HepG2 (cell line): ENCODE measurements around the gene RRP12. TPM values are rescaled to one million over a fixed set of nuclear protein-coding genes. Genes with fewer than 3 reads are reported as not detected.
A peak's percentile ranks its signal among the peaks of the same experiment; 100 is the strongest.

Experiments used
- DDIT3 ChIP-seq: sonication (generic); formaldehyde crosslinking; IDR thresholded peaks from 2 replicates; pipeline ENCODE4 v1.4.0; 2020; ENCODE audit warnings: mild to moderate bottlenecking, missing genetic modification reagents
- E2F2 ChIP-seq: sonication (generic); formaldehyde crosslinking; IDR thresholded peaks from 2 replicates; pipeline ENCODE4 v1.4.0; 2020; ENCODE audit warnings: missing genetic modification reagents, borderline replicate concordance
- GTF3A ChIP-seq: sonication (generic); formaldehyde crosslinking; conservative IDR thresholded peaks from 2 replicates; pipeline ENCODE4 v1.4.0; 2020; ENCODE audit warnings: mild to moderate bottlenecking, missing genetic modification reagents
- HES4 ChIP-seq: sonication (generic); formaldehyde crosslinking; IDR thresholded peaks from 2 replicates; pipeline ENCODE4 v1.9.0; 2021; ENCODE audit warnings: mild to moderate bottlenecking, missing genetic modification reagents, borderline replicate concordance
- HNRNPK ChIP-seq: fragments of 200-400 bp; formaldehyde crosslinking; IDR thresholded peaks from 2 replicates; pipeline ENCODE4 v1.6.1; 2018; ENCODE audit warnings: low read length, low read depth, moderate library complexity, mild to moderate bottlenecking; ENCODE audit not compliant: poor library complexity, severe bottlenecking
- KAT2B ChIP-seq: fragments of 150-350 bp; IDR thresholded peaks from 2 replicates; pipeline ENCODE4 v1.6.1; 2014; ENCODE audit warnings: low read depth, low read length, borderline replicate concordance
- KMT2A ChIP-seq: sonication (generic); formaldehyde crosslinking; IDR thresholded peaks from 2 replicates; pipeline ENCODE4 v1.4.0; 2020; ENCODE audit warnings: missing genetic modification reagents
- LRRFIP1 ChIP-seq: sonication (generic); formaldehyde crosslinking; conservative IDR thresholded peaks from 2 replicates; pipeline ENCODE4 v1.4.0; 2020; ENCODE audit warnings: missing genetic modification reagents
- NR1H2 ChIP-seq: sonication (generic); formaldehyde crosslinking; IDR thresholded peaks from 2 replicates; pipeline ENCODE4 v1.8.1; 2022; ENCODE audit warnings: low read depth, missing genetic modification reagents, borderline replicate concordance
- NR2F1 ChIP-seq, 2 experiments: fragments of 450-650 bp in 1 of 2; formaldehyde crosslinking in 1 of 2; IDR thresholded peaks; 2 replicates each; pipeline versions ENCODE4 v1.5.0 to v1.6.1; 2016 to 2020; ENCODE audit warnings: mild to moderate bottlenecking in 1 of 2, missing compliant biosample characterization in 1 of 2, missing genetic modification reagents in 1 of 2, moderate library complexity in 1 of 2
- PRDM10 ChIP-seq: sonication (generic); formaldehyde crosslinking; IDR thresholded peaks from 2 replicates; pipeline ENCODE4 v1.4.0; 2020; ENCODE audit warnings: low read depth, missing genetic modification reagents
- REL ChIP-seq: sonication (generic); formaldehyde crosslinking; conservative IDR thresholded peaks from 2 replicates; pipeline ENCODE4 v1.8.0; 2022; ENCODE audit warnings: mild to moderate bottlenecking, missing genetic modification reagents, moderate library complexity
- ZBTB34 ChIP-seq: sonication (generic); formaldehyde crosslinking; IDR thresholded peaks from 2 replicates; pipeline ENCODE4 v1.8.0; 2022; ENCODE audit warnings: mild to moderate bottlenecking, missing genetic modification reagents
- ZEB1 ChIP-seq: IDR thresholded peaks from 2 replicates; pipeline ENCODE4 v1.6.1; 2012; ENCODE audit warnings: mild to moderate bottlenecking, low read depth, inconsistent platforms; ENCODE audit not compliant: insufficient replicate concordance
- ZFP36L2 ChIP-seq: sonication (generic); formaldehyde crosslinking; IDR thresholded peaks from 2 replicates; pipeline ENCODE4 v1.4.0; 2020; ENCODE audit warnings: missing genetic modification reagents
- ZFP62 ChIP-seq: sonication (generic); formaldehyde crosslinking; IDR thresholded peaks from 2 replicates; pipeline ENCODE4 v1.4.0; 2020; ENCODE audit warnings: missing genetic modification reagents
- ZNF569 ChIP-seq: sonication (generic); formaldehyde crosslinking; IDR thresholded peaks from 2 replicates; pipeline ENCODE4 v1.5.0; 2020; ENCODE audit warnings: mild to moderate bottlenecking, missing genetic modification reagents, moderate library complexity, borderline replicate concordance
- ZNF607 ChIP-seq: sonication (generic); formaldehyde crosslinking; IDR thresholded peaks from 2 replicates; pipeline ENCODE4 v1.5.1; 2020; ENCODE audit warnings: missing genetic modification reagents, mild to moderate bottlenecking, borderline replicate concordance
- ZNF672 ChIP-seq: sonication (generic); formaldehyde crosslinking; IDR thresholded peaks from 2 replicates; pipeline ENCODE4 v1.8.1; 2022; ENCODE audit warnings: missing genetic modification reagents
- polyA plus RNA-seq, 8 experiments: library from polyadenylated mRNA; depleted of rRNA in 3 of 8; stranded (reverse) in 7 of 8; unstranded in 1 of 8; fragments of >200 nt; fragmentation: Illumina TruSeq in 4 of 8; extraction: Trizol in 4 of 8; gene quantifications; 2 replicates each; pipeline versions ENCODE4 v1.2.1 to v1.2.3, GENCODE V29; 2011 to 2016; ENCODE audit warnings: low read depth in 4 of 8, missing spikeins in 1 of 8, mixed read lengths in 1 of 8; ENCODE audit not compliant: insufficient read depth in 1 of 8
- total RNA-seq, 5 experiments: library from RNA; depleted of rRNA; stranded (reverse); fragments of >200 nt; fragmentation: Illumina TruSeq; extraction: Trizol; gene quantifications; 2 replicates each; pipeline ENCODE4 v1.2.3, GENCODE V29; 2016; ENCODE audit warnings: low read depth in 1 of 5

The RRP12 gene
- total and polyA plus RNA-seq, 2 of the 13 experiments (the other 11 are each of a cell fraction or from before 2014, with no cell fraction given): 13.2 to 39.4 TPM

GRCh38 chr10:97425964-97426775, 25.0 kb upstream of the RRP12 start, which contains the start of gene PGAM1 (continued):
- TF ChIP-seq ZFP62 (CRISPR knock-in tag) (no peak), KAT2B (no peak), ZNF607 (CRISPR knock-in tag) (no peak; the same call in 1 of the 2 replicates), PRDM10 (CRISPR knock-in tag) (no peak), KMT2A (peak; percentile 31), GTF3A (CRISPR knock-in tag) (no peak), HNRNPK (no peak), E2F2 (no peak; the same call in 1 of the 2 replicates), REL (CRISPR knock-in tag) (0 out of 2 replicates have a peak, but pooled peaks have one; percentile 62), ZNF569 (no peak), DDIT3 (CRISPR knock-in tag) (no peak), ZNF672 (CRISPR knock-in tag) (no peak), ZBTB34 (CRISPR knock-in tag) (no peak), NR1H2 (CRISPR knock-in tag) (no peak), ZEB1 (no peak), NR2F1 (CRISPR knock-in tag; IDR thresholded peaks at IDR 0.05) (peak in 1 of 2 experiments; percentile 32; a peak in 1 of 4 replicates), HES4 (no peak), LRRFIP1 (CRISPR knock-in tag) (no peak), ZFP36L2 (CRISPR knock-in tag) (no peak)
